ENCODE measurements around the gene SCO2. TPM values are rescaled to one million over a fixed set of nuclear protein-coding genes. Genes with fewer than 3 reads are reported as not detected.

SCO2 gene
- total and polyA plus RNA-seq, 10 of the 15 experiments (the other 5 are each of a cell fraction or from before 2014, with no cell fraction given) = 0.18 to 16.0 (median 2.4) TPM; not detected in 1

- TF ChIP-seq MYC (IDR thresholded peaks at IDR 0.05; ENCODE audit: insufficient read depth, insufficient read length, insufficient replicate concordance, low read length, severe bottlenecking) = peak; percentile 35
- peak; percentile 88; the same call in 1 of the 2 replicates for TF ChIP-seq SMARCA5 (IDR thresholded peaks at IDR 0.05)
- TF ChIP-seq ELK1 (IDR thresholded peaks at IDR 0.05; ENCODE audit: low read depth, low read length) = no peak
- no peak; a peak in 1 of 4 replicates for TF ChIP-seq EP300 (IDR thresholded peaks at IDR 0.05; ENCODE audit: borderline replicate concordance in 1 of 2, control insufficient read depth in 1 of 2, low read depth in 2 of 2, low read length in 2 of 2)
- TF ChIP-seq SIN3A (IDR thresholded peaks at IDR 0.05; ENCODE audit: low read depth, low read length) = no peak
- TF ChIP-seq ASH2L (IDR thresholded peaks at IDR 0.05; ENCODE audit: borderline replicate concordance, low read depth) = no peak
- TF ChIP-seq MXI1 (IDR thresholded peaks at IDR 0.05; ENCODE audit: low read depth, low read length) = peak; percentile 13; the same call in 1 of the 2 replicates
- no peak for TF ChIP-seq SREBF2 (IDR thresholded peaks at IDR 0.05; ENCODE audit: low read length)
- peak; percentile 7; the same call in 1 of the 2 replicates for TF ChIP-seq CBFB (IDR thresholded peaks at IDR 0.05; ENCODE audit: low read depth)
- no peak for TF ChIP-seq TCF7 (IDR thresholded peaks at IDR 0.05; ENCODE audit: borderline replicate concordance)
- peak; percentile 69 for TF ChIP-seq RELA (IDR thresholded peaks at IDR 0.05; ENCODE audit: borderline replicate concordance, partially characterized antibody)
- TF ChIP-seq SIX5 (IDR thresholded peaks at IDR 0.05; ENCODE audit: low read depth, low read length, severe bottlenecking) = no peak
- no peak for TF ChIP-seq E2F4 (IDR thresholded peaks at IDR 0.05; ENCODE audit: low read depth, low read length)
- TF ChIP-seq E2F8 (IDR thresholded peaks at IDR 0.05; ENCODE audit: low read depth, partially characterized antibody) = no peak
- TF ChIP-seq CBX3 (IDR thresholded peaks at IDR 0.05; ENCODE audit: borderline replicate concordance, low read depth) = no peak
- TF ChIP-seq ZNF217 (IDR thresholded peaks at IDR 0.05) = peak; percentile 83; the same call in 1 of the 2 replicates
- TF ChIP-seq BCL11A (IDR thresholded peaks at IDR 0.05; ENCODE audit: low read depth, low read length) = no peak
- no peak for TF ChIP-seq NR2C1 (IDR thresholded peaks at IDR 0.05)
- TF ChIP-seq SREBF1 (IDR thresholded peaks at IDR 0.05; ENCODE audit: low read length) = no peak
- no peak for TF ChIP-seq RCOR1 (conservative IDR thresholded peaks at IDR 0.05; ENCODE audit: low read depth, low read length)
- no peak for TF ChIP-seq USF1 (IDR thresholded peaks at IDR 0.05; ENCODE audit: borderline replicate concordance, extremely low read length, insufficient read depth, low read depth, low read length)
These were observed 873 bp upstream of the SCO2 start (continued) for GRCh38 chr22:50526108-50526833.

All from GM12878 (cell line).